ENCODE data around the gene RNF40. TPM values are rescaled to one million over a fixed set of nuclear protein-coding genes. Genes with fewer than 3 reads are reported as not detected.
A peak's percentile ranks its signal among the peaks of the same experiment; 100 is the strongest.

Gene RNF40
- total and polyA plus RNA-seq, 2 of the 8 experiments (the other 6 are each of a cell fraction or from before 2014, with no cell fraction given), result 38.5 to 68.7 TPM

DNA sequence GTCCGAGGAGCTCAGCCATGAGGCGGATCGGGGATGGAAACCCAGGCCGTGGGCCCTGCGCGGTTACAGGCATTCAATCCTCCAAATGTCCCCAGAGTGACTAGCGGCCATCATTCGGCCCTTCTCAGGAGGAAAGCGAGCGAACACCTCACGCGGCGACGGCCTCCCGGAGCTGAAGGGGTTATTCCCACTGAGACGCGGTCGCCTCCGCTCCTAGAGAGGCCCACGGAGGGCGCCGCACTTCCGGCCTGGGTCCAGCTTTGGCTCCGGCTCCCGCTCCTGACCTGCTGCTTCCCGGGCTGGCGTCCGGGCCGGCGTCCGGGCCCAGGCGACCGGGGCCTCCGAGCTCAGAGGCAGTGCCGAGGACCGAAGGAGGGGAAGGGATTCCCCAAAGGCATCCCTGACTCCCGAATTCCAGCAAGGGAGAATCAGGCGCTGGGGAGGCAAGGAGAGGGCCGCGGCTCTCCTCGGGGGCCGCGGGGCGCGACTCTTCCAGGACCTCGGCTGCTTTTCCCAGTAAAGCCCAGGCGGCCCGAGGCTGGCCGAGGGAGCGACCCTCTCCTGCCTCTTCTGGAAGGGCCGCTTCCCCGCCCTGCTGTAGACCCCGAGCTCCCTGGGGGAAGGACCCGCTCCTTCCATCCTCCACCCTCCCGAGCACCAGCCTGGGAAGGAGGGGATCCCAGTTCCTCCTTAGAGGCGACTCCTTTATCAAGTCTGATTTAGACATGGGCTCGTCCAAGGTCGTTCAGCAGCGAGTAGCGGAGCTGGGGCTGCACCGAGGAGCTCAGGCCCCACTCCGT, 43.4 kb downstream of the RNF40 start (continued):
- TF ChIP-seq SP1 (IDR thresholded peaks at IDR 0.05; ENCODE audit: low read depth, low read length) (peak; percentile 48; the same call in 1 of the 2 replicates), EGR1 (IDR thresholded peaks at IDR 0.05; ENCODE audit: borderline replicate concordance, low read depth, low read length) (peak; percentile 90), BACH1 (IDR thresholded peaks at IDR 0.05; ENCODE audit: low read length) (0 out of 2 replicates have a peak, but pooled peaks have one; percentile 24), TEAD4 (IDR thresholded peaks at IDR 0.05; ENCODE audit: low read depth, low read length) (0 out of 2 replicates have a peak, but pooled peaks have one; percentile 2), RBBP5 (IDR thresholded peaks at IDR 0.05; ENCODE audit: borderline replicate concordance, low read depth, low read length) (0 out of 2 replicates have a peak, but pooled peaks have one; percentile 36), NANOG (IDR thresholded peaks at IDR 0.05; ENCODE audit: insufficient read depth, low read depth, low read length, poor library complexity, severe bottlenecking) (no peak), CTBP2 (IDR thresholded peaks at IDR 0.05; ENCODE audit: borderline replicate concordance, insufficient read depth, insufficient read length, low read length) (no peak), TAF7 (optimal IDR thresholded peaks at IDR 0.05; ENCODE audit: borderline replicate concordance, low read depth, low read length) (peak; percentile 89), ASH2L (IDR thresholded peaks at IDR 0.05; ENCODE audit: low read length) (peak; percentile 93), GABPA (IDR thresholded peaks at IDR 0.05; ENCODE audit: borderline replicate concordance, insufficient read depth, low read length) (peak; percentile 91), YY1 (IDR thresholded peaks at IDR 0.05; ENCODE audit: low read depth, low read length) (peak; percentile 81), POLR2AphosphoS5 (IDR thresholded peaks at IDR 0.05; ENCODE audit: low read depth, low read length) (peak; percentile 33; the same call in 1 of the 2 replicates), SP2 (IDR thresholded peaks at IDR 0.05; ENCODE audit: low read length) (peak; percentile 90), TAF1 (IDR thresholded peaks at IDR 0.05; ENCODE audit: low read depth, low read length) (peak; percentile 83; the same call in 1 of the 2 replicates), HDAC2 (IDR thresholded peaks at IDR 0.05; ENCODE audit: borderline replicate concordance in 1 of 2, low read depth in 2 of 2, low read length in 2 of 2) (0 out of 4 replicates have a peak, but pooled peaks of 1 of the 2 experiments have one; percentile 89), CHD2 (IDR thresholded peaks at IDR 0.05; ENCODE audit: low read length) (peak; percentile 53; the same call in 1 of the 2 replicates), KDM4A (IDR thresholded peaks at IDR 0.05; ENCODE audit: low read depth, low read length, severe bottlenecking) (peak; percentile 72), PHF8 (conservative IDR thresholded peaks at IDR 0.05; ENCODE audit: low read depth, low read length) (peak; percentile 81), ATF3 (IDR thresholded peaks at IDR 0.05; ENCODE audit: insufficient read depth, low read depth, low read length) (no peak), MAX (IDR thresholded peaks at IDR 0.05) (peak; percentile 63)
- TF ChIP-seq, protein P1, sequence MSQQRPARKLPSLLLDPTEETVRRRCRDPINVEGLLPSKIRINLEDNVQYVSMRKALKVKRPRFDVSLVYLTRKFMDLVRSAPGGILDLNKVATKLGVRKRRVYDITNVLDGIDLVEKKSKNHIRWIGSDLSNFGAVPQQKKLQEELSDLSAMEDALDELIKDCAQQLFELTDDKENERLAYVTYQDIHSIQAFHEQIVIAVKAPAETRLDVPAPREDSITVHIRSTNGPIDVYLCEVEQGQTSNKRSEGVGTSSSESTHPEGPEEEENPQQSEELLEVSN (IDR thresholded peaks at IDR 0.05), result peak; percentile 42; the same call in 1 of the 2 replicates

Measured in H1 (cell line).